GM12892 (cell line): Measurements from ENCODE around the gene AGPAT4.

ENCODE experiments used
- DNase-seq: peaks from one replicate; pipeline ENCODE4 v3.0.0; 2011; ENCODE audit not compliant: insufficient read length
- FAIRE-seq: peaks from 2 replicates; lab custom pipeline; 2011; peaks lifted over from hg19 to GRCh38; lab: Jason Lieb, UNC
- POLR2A ChIP-seq: IDR thresholded peaks from 2 replicates; pipeline ENCODE4 v1.6.1; 2011; ENCODE audit warnings: low read depth, low read length, control low read depth
- POLR2AphosphoS5 ChIP-seq: IDR thresholded peaks from 2 replicates; pipeline ENCODE4 v1.6.1; 2011; ENCODE audit warnings: low read depth, low read length, control low read depth
- TAF1 ChIP-seq: IDR thresholded peaks from 2 replicates; pipeline ENCODE4 v1.6.1; 2011; ENCODE audit warnings: low read depth, mild to moderate bottlenecking, control low read depth, low read length, borderline replicate concordance

Gene AGPAT4

GRCh38 chr6:161303628-161304340 lies 29.9 kb upstream of the AGPAT4 start:
- FAIRE-seq (no peak), DNase-seq (no peak)
- TF ChIP-seq TAF1: no peak
- no peak for TF ChIP-seq POLR2AphosphoS5
- TF ChIP-seq POLR2A: no peak

- TF ChIP-seq POLR2AphosphoS5 (no peak), TAF1 (no peak), POLR2A (no peak)
- FAIRE-seq (no peak), DNase-seq (no peak)
Observed at GRCh38 chr6:161302949-161303348, 29.1 kb upstream of the AGPAT4 start.

GRCh38 chr6:161301338-161301737 lies 27.5 kb upstream of the AGPAT4 start:
- no peak for DNase-seq
- TF ChIP-seq POLR2A (no peak), POLR2AphosphoS5 (no peak), TAF1 (no peak)

GRCh38 chr6:161300823-161301222 lies 27.0 kb upstream of the AGPAT4 start:
- no peak for DNase-seq
- FAIRE-seq: no peak
- TF ChIP-seq TAF1 (no peak), POLR2AphosphoS5 (no peak), POLR2A (no peak)

More at GRCh38 chr6:161301338-161301737, 27.5 kb upstream of the AGPAT4 start:
- no peak for FAIRE-seq

GRCh38 chr6:161299726-161300125 lies 25.9 kb upstream of the AGPAT4 start:
- DNase-seq (no peak), FAIRE-seq (no peak)
- no peak for TF ChIP-seq TAF1

GRCh38 chr6:161295784-161296183 lies 21.9 kb upstream of the AGPAT4 start:
- TF ChIP-seq POLR2AphosphoS5 (no peak), POLR2A (no peak), TAF1 (no peak)
- no peak for FAIRE-seq

GRCh38 chr6:161292650-161293281 lies 18.9 kb upstream of the AGPAT4 start:
- DNase-seq: no peak
- no peak for FAIRE-seq
- no peak for TF ChIP-seq POLR2AphosphoS5
- TF ChIP-seq POLR2A: no peak
- no peak for TF ChIP-seq TAF1

More at GRCh38 chr6:161295784-161296183, 21.9 kb upstream of the AGPAT4 start:
- no peak for DNase-seq

- DNase-seq: no peak
- no peak for FAIRE-seq
- TF ChIP-seq TAF1 (no peak), POLR2AphosphoS5 (no peak), POLR2A (no peak)
Observed at GRCh38 chr6:161292145-161292544, 18.3 kb upstream of the AGPAT4 start.

- FAIRE-seq (no peak), DNase-seq (no peak)
- TF ChIP-seq POLR2A (no peak), TAF1 (no peak), POLR2AphosphoS5 (no peak)
Observed at GRCh38 chr6:161290751-161291150, 16.9 kb upstream of the AGPAT4 start.

GRCh38 chr6:161284653-161285052 lies 10.8 kb upstream of the AGPAT4 start:
- no peak for DNase-seq
- TF ChIP-seq TAF1 (no peak), POLR2A (no peak), POLR2AphosphoS5 (no peak)
- FAIRE-seq: no peak

GRCh38 chr6:161281092-161281491 lies 7.2 kb upstream of the AGPAT4 start:
- DNase-seq (no peak), FAIRE-seq (no peak)
- TF ChIP-seq POLR2A: no peak
- no peak for TF ChIP-seq POLR2AphosphoS5
- no peak for TF ChIP-seq TAF1
